HCT116 (cell line): ENCODE data around the gene GRIP1.

Experiments used
- ATF3 ChIP-seq: IDR thresholded peaks from 2 replicates; pipeline ENCODE4 v1.6.1; 2012
- CEBPB ChIP-seq: IDR thresholded peaks from 2 replicates; pipeline ENCODE4 v1.6.1; 2012; ENCODE audit warnings: low read depth
- CTCF ChIP-seq, 3 experiments: fragments of 200-600 bp in 1 of 3; sonication (generic) in 1 of 3; IDR thresholded peaks in 2 of 3; conservative IDR thresholded peaks in 1 of 3; 2 replicates each; pipeline ENCODE4 v1.5.1; 2012 to 2017; ENCODE audit warnings: low read depth in 2 of 3, low read length in 2 of 3, antibody characterized with exemption in 1 of 3, borderline replicate concordance in 1 of 3, control low read depth in 1 of 3, mild to moderate bottlenecking in 1 of 3, mixed read lengths in 1 of 3, mixed run types in 1 of 3, moderate library complexity in 1 of 3; ENCODE audit not compliant: insufficient read depth in 1 of 3
- EGR1 ChIP-seq: IDR thresholded peaks from 2 replicates; pipeline ENCODE4 v1.6.1; 2012; ENCODE audit warnings: low read depth
- EZH2phosphoT487 ChIP-seq: fragments of 200-600 bp; IDR thresholded peaks from 2 replicates; pipeline ENCODE4 v1.6.1; 2018; ENCODE audit warnings: antibody characterized with exemption, borderline replicate concordance
- JUND ChIP-seq: IDR thresholded peaks from 2 replicates; pipeline ENCODE4 v1.6.1; 2012
- POLR2A ChIP-seq: IDR thresholded peaks from 2 replicates; pipeline ENCODE4 v1.7.0; 2011; ENCODE audit warnings: borderline replicate concordance; ENCODE audit not compliant: insufficient read depth, insufficient read length; ENCODE audit errors: extremely low read depth
- POLR2AphosphoS5 ChIP-seq: IDR thresholded peaks from 2 replicates; pipeline ENCODE4 v1.6.1; 2011; ENCODE audit warnings: mild to moderate bottlenecking, low read depth, low read length, moderate library complexity
- REST ChIP-seq: IDR thresholded peaks from 2 replicates; pipeline ENCODE4 v1.6.1; 2012; ENCODE audit warnings: low read depth
- SIN3A ChIP-seq: IDR thresholded peaks from 2 replicates; pipeline ENCODE4 v1.6.1; 2012; ENCODE audit warnings: low read depth
- TCF7L2 ChIP-seq: IDR thresholded peaks from 2 replicates; pipeline ENCODE4 v1.7.0; 2011; ENCODE audit warnings: borderline replicate concordance, inconsistent platforms; ENCODE audit not compliant: insufficient read depth, insufficient read length; ENCODE audit errors: extremely low read depth
- YY1 ChIP-seq: IDR thresholded peaks from 2 replicates; pipeline ENCODE4 v1.6.1; 2011; ENCODE audit warnings: low read length, low read depth, moderate library complexity, mild to moderate bottlenecking; ENCODE audit not compliant: insufficient replicate concordance; ENCODE audit errors: extremely low read depth
- ZFX ChIP-seq: fragments of 450-650 bp; IDR thresholded peaks from 2 replicates; pipeline ENCODE4 v1.6.1; 2017

GRCh38 chr12:66409195-66409871 is 269.5 kb downstream of the GRIP1 start:
- TF ChIP-seq REST = no peak
- TF ChIP-seq CTCF (IDR thresholded peaks at IDR 0.05 in 2 of 3, conservative IDR thresholded peaks at IDR 0.05 in 1 of 3; ENCODE audit: borderline replicate concordance in 1 of 3, insufficient read depth in 1 of 3, low read depth in 2 of 3, low read length in 2 of 3) = peak; percentile 85 to 92 (median 86)
- TF ChIP-seq POLR2A = no peak
- TF ChIP-seq SIN3A = no peak
- no peak for TF ChIP-seq EZH2phosphoT487
- no peak for TF ChIP-seq YY1
- TF ChIP-seq TCF7L2 = no peak
- TF ChIP-seq EGR1 = no peak
- TF ChIP-seq ZFX = no peak
- no peak for TF ChIP-seq JUND
- no peak for TF ChIP-seq ATF3
- TF ChIP-seq POLR2AphosphoS5 = no peak
- TF ChIP-seq CEBPB = no peak
